Mucosa of rectum (tissue), 2 donors: ENCODE data around the gene SAMD14.

Experiments
- H3K27ac ChIP-seq, 2 donors: one replicate each; pipeline ENCODE4 v1.7.0; 2013; ENCODE audit warnings: inconsistent platforms in 2 of 2, low read depth in 2 of 2, low read length in 2 of 2
- H3K27me3 ChIP-seq, 2 donors: one replicate each; pipeline ENCODE4 v1.7.0; 2013; ENCODE audit warnings: low read length in 2 of 2; ENCODE audit not compliant: control insufficient read depth in 2 of 2, insufficient read depth in 2 of 2
- H3K36me3 ChIP-seq, 2 donors: one replicate each; pipeline ENCODE4 v1.7.0; 2013; ENCODE audit warnings: low read length in 2 of 2; ENCODE audit not compliant: control insufficient read depth in 2 of 2, insufficient read depth in 2 of 2
- H3K4me1 ChIP-seq, 2 donors: one replicate each; pipeline ENCODE4 v1.7.0; 2013; ENCODE audit warnings: low read length in 2 of 2, mild to moderate bottlenecking in 1 of 2; ENCODE audit not compliant: control insufficient read depth in 2 of 2, insufficient read depth in 2 of 2
- H3K4me3 ChIP-seq, 2 donors: one replicate each; pipeline ENCODE4 v1.7.0; 2013; ENCODE audit warnings: low read length in 2 of 2
- H3K9ac ChIP-seq, 2 donors: one replicate each; pipeline ENCODE4 v1.7.0; 2013; ENCODE audit warnings: low read length in 2 of 2, low read depth in 1 of 2, mild to moderate bottlenecking in 1 of 2
- H3K9me3 ChIP-seq, 2 donors: one replicate each; pipeline ENCODE4 v1.7.0; 2013; ENCODE audit warnings: low read length in 2 of 2; ENCODE audit not compliant: control insufficient read depth in 2 of 2
- donor health status: healthy.
- donor health status: Normal muscosa, but diverticular disease.

The SAMD14 gene

GRCh38 chr17:50132104-50132794 lies 2.3 kb upstream of the SAMD14 start:
- no peak overlapping the region for H3K27ac ChIP-seq
- no peak overlapping the region for H3K4me3 ChIP-seq
- no peaks in the 10 kb centered on the region for H3K9me3 ChIP-seq
- H3K4me1 ChIP-seq = peaks cover 2 to 11% of the 10 kb centered on the region in 2 donors
- H3K36me3 ChIP-seq = peaks cover 20 to 22% of the 10 kb centered on the region in 2 donors
- H3K9ac ChIP-seq = no peak overlapping the region
- H3K27me3 ChIP-seq = peaks cover 10 to 11% of the 10 kb centered on the region in 2 donors

GRCh38 chr17:50130559-50131305 lies 772 bp upstream of the SAMD14 start:
- Histone ChIP-seq H3K36me3 (peaks cover 7 to 10% of the 10 kb centered on the region in 2 donors), H3K9ac (no peak overlapping the region), H3K27ac (no peak overlapping the region), H3K9me3 (no peaks in the 10 kb centered on the region), H3K4me1 (peaks cover 2 to 11% of the 10 kb centered on the region in 2 donors), H3K4me3 (no peak overlapping the region), H3K27me3 (peaks cover 10 to 11% of the 10 kb centered on the region in 2 donors)

- no peak overlapping the region for H3K9ac ChIP-seq
- H3K4me1 ChIP-seq = peaks cover 2 to 11% of the 10 kb centered on the region in 2 donors
- H3K4me3 ChIP-seq = peak overlapping the region in 1 of 2 donors; percentile 35
- no peaks in the 10 kb centered on the region for H3K9me3 ChIP-seq
- no peak overlapping the region for H3K27ac ChIP-seq
- H3K27me3 ChIP-seq = peaks cover 10 to 11% of the 10 kb centered on the region in 2 donors
- H3K36me3 ChIP-seq = peaks cover 2% of the 10 kb centered on the region in 2 donors
Observed at GRCh38 chr17:50129353-50129727, 620 bp downstream of the SAMD14 start.

- H3K4me3 ChIP-seq = peak overlapping the region; percentile 20 to 66
- H3K36me3 ChIP-seq = peaks cover 0 to 2% of the 10 kb centered on the region in 2 donors
- H3K9me3 ChIP-seq = no peaks in the 10 kb centered on the region
- peak overlapping the region in 1 of 2 donors; percentile 9 for H3K27ac ChIP-seq
- H3K27me3 ChIP-seq = peaks cover 10 to 11% of the 10 kb centered on the region in 2 donors
- H3K9ac ChIP-seq = no peak overlapping the region
- H3K4me1 ChIP-seq = peaks cover 2 to 11% of the 10 kb centered on the region in 2 donors
Observed at GRCh38 chr17:50128441-50129352, 1.3 kb downstream of the SAMD14 start.

- Histone ChIP-seq H3K4me1 (peaks cover 2 to 15% of the 10 kb centered on the region in 2 donors), H3K4me3 (no peak overlapping the region), H3K27ac (no peak overlapping the region), H3K27me3 (peaks cover 10 to 11% of the 10 kb centered on the region in 2 donors), H3K9me3 (no peaks in the 10 kb centered on the region), H3K9ac (no peak overlapping the region), H3K36me3 (peaks cover 0 to 2% of the 10 kb centered on the region in 2 donors)
Observed at GRCh38 chr17:50127697-50128361, 2.1 kb downstream of the SAMD14 start.

GRCh38 chr17:50125420-50125997 lies 4.5 kb downstream of the SAMD14 start:
- H3K4me1 ChIP-seq = peaks cover 2 to 15% of the 10 kb centered on the region in 2 donors
- H3K27me3 ChIP-seq = peaks cover 7% of the 10 kb centered on the region in 2 donors
- H3K36me3 ChIP-seq = no peaks in the 10 kb centered on the region
- no peak overlapping the region for H3K4me3 ChIP-seq
- no peak overlapping the region for H3K9ac ChIP-seq
- H3K27ac ChIP-seq = no peak overlapping the region
- H3K9me3 ChIP-seq = no peaks in the 10 kb centered on the region

- Histone ChIP-seq H3K9ac (peak overlapping the region in 1 of 2 donors; percentile 23), H3K4me1 (peaks cover 0 to 13% of the 10 kb centered on the region in 2 donors), H3K27ac (peak overlapping the region; percentile 24 to 28), H3K36me3 (no peaks in the 10 kb centered on the region), H3K9me3 (no peaks in the 10 kb centered on the region), H3K4me3 (no peak overlapping the region), H3K27me3 (peaks cover 4 to 12% of the 10 kb centered on the region in 2 donors)
Observed at GRCh38 chr17:50123649-50124349, 6.2 kb downstream of the SAMD14 start.

- no peak overlapping the region for H3K27ac ChIP-seq
- no peak overlapping the region for H3K9ac ChIP-seq
- peaks cover 0 to 8% of the 10 kb centered on the region in 2 donors for H3K4me1 ChIP-seq
- H3K9me3 ChIP-seq = no peaks in the 10 kb centered on the region
- H3K36me3 ChIP-seq = no peaks in the 10 kb centered on the region
- H3K4me3 ChIP-seq = no peak overlapping the region
- peaks cover 0 to 12% of the 10 kb centered on the region in 2 donors for H3K27me3 ChIP-seq
Observed at GRCh38 chr17:50122945-50123344, 7.0 kb downstream of the SAMD14 start.
